Central memory CD8-positive, alpha-beta T cell (primary cell): ENCODE data around the gene SH3TC2.

Experiments used
- ATAC-seq: fragments of 150-1000 bp; cut with Tn5 transposase; replicated peaks from 2 replicates; pipeline ENCODE4 v1.10.0; 2022; ENCODE audit warnings: mild to moderate bottlenecking, moderate FRiP score, moderate number of reproducible peaks; ENCODE audit not compliant: poor library complexity, severe bottlenecking; ENCODE audit errors: extremely low read depth
- DNase-seq, 2 donors: peaks; one replicate each; pipeline ENCODE4 v3.0.0; 2021; ENCODE audit warnings: low spot score in 2 of 2
- H3K27ac Mint-ChIP-seq: one replicate; pipeline ENCODE4 v1.8.0; 2022; ENCODE audit warnings: low read depth, mild to moderate bottlenecking, moderate library complexity, mixed read lengths
- H3K27me3 Mint-ChIP-seq: one replicate; pipeline ENCODE4 v1.8.0; 2022; ENCODE audit warnings: mixed read lengths
- H3K36me3 Mint-ChIP-seq: one replicate; pipeline ENCODE4 v1.8.0; 2022; ENCODE audit warnings: mild to moderate bottlenecking, moderate library complexity, mixed read lengths; ENCODE audit not compliant: insufficient read depth
- H3K4me1 Mint-ChIP-seq: one replicate; pipeline ENCODE4 v1.8.0; 2022; ENCODE audit warnings: mixed read lengths
- H3K4me3 Mint-ChIP-seq: one replicate; pipeline ENCODE4 v1.8.0; 2022; ENCODE audit warnings: mild to moderate bottlenecking, moderate library complexity, mixed read lengths
- H3K9me3 Mint-ChIP-seq: one replicate; pipeline ENCODE4 v1.8.0; 2022; ENCODE audit warnings: mixed read lengths

SH3TC2 gene

GRCh38 chr5:149038336-149039080 lies 24.4 kb downstream of the SH3TC2 start:
- no peak overlapping the region for H3K27ac Mint-ChIP-seq
- H3K36me3 Mint-ChIP-seq, result peaks cover 2% of the 10 kb centered on the region
- H3K9me3 Mint-ChIP-seq, result no peaks in the 10 kb centered on the region
- DNase-seq (no peak), ATAC-seq (no peak)
- H3K4me1 Mint-ChIP-seq, result peaks cover 36% of the 10 kb centered on the region
- no peaks in the 10 kb centered on the region for H3K27me3 Mint-ChIP-seq
- H3K4me3 Mint-ChIP-seq, result no peak overlapping the region

- no peaks in the 10 kb centered on the region for H3K9me3 Mint-ChIP-seq
- no peaks in the 10 kb centered on the region for H3K27me3 Mint-ChIP-seq
- DNase-seq (no peak), ATAC-seq (peak; percentile 48)
- H3K36me3 Mint-ChIP-seq, result peaks cover 2% of the 10 kb centered on the region
- no peak overlapping the region for H3K27ac Mint-ChIP-seq
- H3K4me3 Mint-ChIP-seq, result no peak overlapping the region
- peaks cover 36% of the 10 kb centered on the region for H3K4me1 Mint-ChIP-seq
These were observed 25.0 kb downstream of the SH3TC2 start for GRCh38 chr5:149037817-149038216.

- Mint-ChIP-seq H3K36me3 (peaks cover 2% of the 10 kb centered on the region), H3K4me3 (no peak overlapping the region), H3K27ac (peak overlapping the region; percentile 23), H3K27me3 (no peaks in the 10 kb centered on the region), H3K4me1 (peaks cover 36% of the 10 kb centered on the region), H3K9me3 (no peaks in the 10 kb centered on the region)
- DNase-seq (no peak), ATAC-seq (no peak)
These were observed 25.9 kb downstream of the SH3TC2 start for GRCh38 chr5:149036970-149037369.

- no peak overlapping the region for H3K4me3 Mint-ChIP-seq
These were observed 26.7 kb downstream of the SH3TC2 start for GRCh38 chr5:149036168-149036567.

GRCh38 chr5:149035372-149035790 lies 27.5 kb downstream of the SH3TC2 start:
- Mint-ChIP-seq H3K36me3 (peaks cover 2% of the 10 kb centered on the region), H3K4me1 (peaks cover 40% of the 10 kb centered on the region), H3K4me3 (no peak overlapping the region), H3K27ac (no peak overlapping the region), H3K9me3 (no peaks in the 10 kb centered on the region), H3K27me3 (no peaks in the 10 kb centered on the region)
- DNase-seq (peak; percentile 53 to 57), ATAC-seq (peak; percentile 61)

More at GRCh38 chr5:149036168-149036567, 26.7 kb downstream of the SH3TC2 start:
- Mint-ChIP-seq H3K9me3 (no peaks in the 10 kb centered on the region), H3K4me1 (peaks cover 36% of the 10 kb centered on the region), H3K27me3 (no peaks in the 10 kb centered on the region), H3K36me3 (peaks cover 2% of the 10 kb centered on the region), H3K27ac (peak overlapping the region; percentile 23)
- DNase-seq (no peak), ATAC-seq (peak; percentile 44)

- no peak overlapping the region for H3K27ac Mint-ChIP-seq
- no peaks in the 10 kb centered on the region for H3K9me3 Mint-ChIP-seq
- no peaks in the 10 kb centered on the region for H3K27me3 Mint-ChIP-seq
- ATAC-seq, result no peak
- H3K4me1 Mint-ChIP-seq, result peaks cover 17% of the 10 kb centered on the region
- H3K36me3 Mint-ChIP-seq, result no peaks in the 10 kb centered on the region
- H3K4me3 Mint-ChIP-seq, result no peak overlapping the region
- no peak for DNase-seq
These were observed 31.9 kb downstream of the SH3TC2 start for GRCh38 chr5:149030838-149031397.

GRCh38 chr5:149030392-149030791 lies 32.5 kb downstream of the SH3TC2 start:
- no peak for DNase-seq
- ATAC-seq, result no peak
- Mint-ChIP-seq H3K4me1 (peaks cover 12% of the 10 kb centered on the region), H3K27ac (no peak overlapping the region), H3K4me3 (no peak overlapping the region), H3K27me3 (no peaks in the 10 kb centered on the region), H3K9me3 (no peaks in the 10 kb centered on the region), H3K36me3 (no peaks in the 10 kb centered on the region)

GRCh38 chr5:149028984-149029383 lies 33.9 kb downstream of the SH3TC2 start:
- Mint-ChIP-seq H3K4me1 (peaks cover 7% of the 10 kb centered on the region), H3K36me3 (no peaks in the 10 kb centered on the region), H3K27ac (no peak overlapping the region), H3K4me3 (no peak overlapping the region), H3K27me3 (no peaks in the 10 kb centered on the region), H3K9me3 (no peaks in the 10 kb centered on the region)
- ATAC-seq (no peak), DNase-seq (no peak)

- Mint-ChIP-seq H3K36me3 (no peaks in the 10 kb centered on the region), H3K4me1 (peaks cover 7% of the 10 kb centered on the region), H3K27ac (no peak overlapping the region), H3K9me3 (no peaks in the 10 kb centered on the region), H3K4me3 (no peak overlapping the region), H3K27me3 (no peaks in the 10 kb centered on the region)
- no peak for ATAC-seq
- DNase-seq, result no peak
These were observed 34.7 kb downstream of the SH3TC2 start for GRCh38 chr5:149028161-149028560.

- Mint-ChIP-seq H3K27ac (no peak overlapping the region), H3K9me3 (no peaks in the 10 kb centered on the region), H3K27me3 (no peaks in the 10 kb centered on the region), H3K36me3 (no peaks in the 10 kb centered on the region), H3K4me1 (peaks cover 7% of the 10 kb centered on the region), H3K4me3 (no peak overlapping the region)
- no peak for DNase-seq
- ATAC-seq, result no peak
These were observed 35.2 kb downstream of the SH3TC2 start for GRCh38 chr5:149027636-149028035.

- no peak overlapping the region for H3K4me3 Mint-ChIP-seq
- no peaks in the 10 kb centered on the region for H3K9me3 Mint-ChIP-seq
- H3K36me3 Mint-ChIP-seq, result peaks cover 2% of the 10 kb centered on the region
- no peak overlapping the region for H3K27ac Mint-ChIP-seq
- no peak for ATAC-seq
- no peak for DNase-seq
- no peaks in the 10 kb centered on the region for H3K4me1 Mint-ChIP-seq
- peaks cover 17% of the 10 kb centered on the region for H3K27me3 Mint-ChIP-seq
These were observed 37.9 kb downstream of the SH3TC2 start for GRCh38 chr5:149024943-149025342.

GRCh38 chr5:149024477-149024876 lies 38.4 kb downstream of the SH3TC2 start:
- no peaks in the 10 kb centered on the region for H3K4me1 Mint-ChIP-seq
- ATAC-seq, result no peak
- peaks cover 22% of the 10 kb centered on the region for H3K27me3 Mint-ChIP-seq

GRCh38 chr5:149022200-149022599 lies 40.7 kb downstream of the SH3TC2 start:
- H3K9me3 Mint-ChIP-seq, result no peaks in the 10 kb centered on the region
- H3K4me3 Mint-ChIP-seq, result no peak overlapping the region
- H3K27ac Mint-ChIP-seq, result no peak overlapping the region
- H3K4me1 Mint-ChIP-seq, result no peaks in the 10 kb centered on the region
- DNase-seq, result no peak
- H3K36me3 Mint-ChIP-seq, result peaks cover 2% of the 10 kb centered on the region
- ATAC-seq, result no peak
- H3K27me3 Mint-ChIP-seq, result peaks cover 39% of the 10 kb centered on the region

More at GRCh38 chr5:149024477-149024876, 38.4 kb downstream of the SH3TC2 start:
- H3K36me3 Mint-ChIP-seq, result peaks cover 2% of the 10 kb centered on the region
- DNase-seq, result no peak
- H3K27ac Mint-ChIP-seq, result no peak overlapping the region
- H3K4me3 Mint-ChIP-seq, result no peak overlapping the region
- no peaks in the 10 kb centered on the region for H3K9me3 Mint-ChIP-seq
